SH-SY5Y (cell line): ENCODE data around the gene TANC1.

Experiments used
- GATA2 ChIP-seq: IDR thresholded peaks from 2 replicates; pipeline ENCODE4 v1.6.1; 2011; ENCODE audit warnings: mild to moderate bottlenecking, low read depth, low read length
- GATA3 ChIP-seq: IDR thresholded peaks from 2 replicates; pipeline ENCODE4 v1.6.1; 2011; ENCODE audit warnings: low read depth, mild to moderate bottlenecking, low read length, moderate library complexity

Gene TANC1

DNA sequence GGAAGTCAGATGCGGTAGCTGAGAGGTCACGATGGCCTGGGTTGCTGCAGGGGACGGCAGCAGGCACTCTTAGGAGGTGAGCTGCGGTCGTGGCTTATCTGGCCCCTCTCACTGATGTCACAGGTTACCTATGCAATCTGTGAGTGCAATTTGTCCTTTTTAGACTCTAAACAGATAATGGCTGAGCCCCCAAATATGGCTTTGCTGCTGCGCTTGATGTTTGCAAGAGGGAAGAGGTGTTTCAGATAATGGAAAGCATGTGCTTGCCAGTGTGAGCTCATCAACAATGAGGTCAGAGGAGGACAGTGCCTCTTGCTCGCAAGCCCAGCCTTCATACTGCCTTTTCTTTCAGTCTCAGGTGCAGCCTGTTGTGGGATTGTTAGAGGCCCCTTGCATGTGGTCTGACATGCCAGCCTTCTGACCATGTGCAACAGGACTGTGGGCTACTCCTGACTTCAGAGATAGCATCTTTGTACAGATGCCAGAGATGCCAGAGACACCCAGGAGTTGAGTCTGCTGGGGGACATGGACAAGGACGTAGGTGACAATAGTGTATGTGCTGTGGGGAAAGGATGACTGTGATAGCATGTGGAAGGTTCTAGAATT, 151.3 kb downstream of the TANC1 start:
- TF ChIP-seq GATA3 (peak; percentile 61), GATA2 (peak; percentile 77)

DNA sequence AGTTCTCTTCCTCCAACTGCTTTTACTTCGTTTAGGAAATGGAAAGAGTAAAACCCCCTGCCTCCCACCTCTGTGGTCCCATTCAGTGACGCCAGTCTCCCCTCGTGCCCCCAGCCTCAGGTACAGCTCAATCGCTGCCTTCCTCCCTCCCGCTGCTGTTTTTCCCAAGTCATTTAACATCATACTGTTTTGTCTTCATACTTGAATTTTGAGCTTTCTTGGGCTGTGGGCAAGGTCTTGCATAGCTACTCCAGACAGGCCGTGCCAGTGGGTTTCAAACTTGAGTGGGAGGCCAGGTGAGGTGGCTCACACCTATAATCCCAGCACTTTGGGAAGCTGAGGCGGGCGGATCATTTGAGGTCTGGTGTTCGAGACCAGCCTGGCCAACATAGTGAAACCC, 155.3 kb downstream of the TANC1 start:
- TF ChIP-seq GATA2 (no peak), GATA3 (no peak)

DNA sequence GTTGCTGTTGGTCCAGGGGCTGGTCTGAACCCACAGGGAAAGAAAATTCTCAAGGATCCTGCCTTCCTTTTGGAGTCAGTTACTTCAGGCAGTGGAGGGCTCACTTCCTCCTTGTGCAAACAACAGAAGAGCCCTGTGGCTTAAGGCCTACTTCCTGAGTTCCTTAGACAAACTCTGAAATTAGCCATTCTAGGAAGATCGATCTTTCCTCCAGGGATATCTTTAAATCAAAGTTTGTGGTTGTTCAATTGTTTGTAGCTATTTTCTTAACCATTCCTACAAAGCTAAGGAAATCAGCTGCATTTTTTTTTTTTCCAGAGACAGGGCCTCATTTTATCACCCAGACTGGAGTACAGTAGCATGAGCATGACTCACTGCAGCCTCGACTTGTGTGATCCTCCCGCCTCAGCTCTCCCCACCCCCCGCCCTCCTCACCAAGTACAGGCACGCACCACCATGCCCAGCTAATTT, 156.0 kb downstream of the TANC1 start:
- TF ChIP-seq GATA2 = no peak
- TF ChIP-seq GATA3 = no peak

DNA sequence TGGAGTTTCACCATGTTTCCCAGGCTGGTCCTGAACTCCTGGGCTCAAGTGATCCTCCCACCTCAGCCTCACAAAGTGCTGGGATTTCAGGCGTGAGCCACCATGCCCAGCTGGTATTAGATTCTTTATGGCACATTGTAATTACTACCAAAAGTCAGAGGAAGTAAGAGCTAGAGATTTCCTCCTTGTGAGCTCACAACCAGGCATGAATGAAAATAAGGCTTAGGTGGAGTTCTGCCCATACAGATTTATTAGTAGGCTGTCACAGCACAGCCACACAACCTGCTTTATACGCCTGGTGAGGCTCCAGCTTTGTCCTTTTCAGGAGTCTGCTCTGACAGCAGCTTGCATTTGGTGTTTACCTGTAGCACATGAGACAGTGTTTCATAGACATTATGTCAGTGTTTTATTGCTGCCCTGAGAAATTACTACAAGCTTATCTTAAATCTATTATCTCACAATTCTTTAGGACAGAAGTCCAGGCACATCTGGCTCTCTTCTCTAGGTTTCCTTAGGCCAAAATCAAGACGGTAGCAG, 156.6 kb downstream of the TANC1 start:
- no peak for TF ChIP-seq GATA3
- TF ChIP-seq GATA2 = peak; percentile 41; the same call in 1 of the 2 replicates

DNA sequence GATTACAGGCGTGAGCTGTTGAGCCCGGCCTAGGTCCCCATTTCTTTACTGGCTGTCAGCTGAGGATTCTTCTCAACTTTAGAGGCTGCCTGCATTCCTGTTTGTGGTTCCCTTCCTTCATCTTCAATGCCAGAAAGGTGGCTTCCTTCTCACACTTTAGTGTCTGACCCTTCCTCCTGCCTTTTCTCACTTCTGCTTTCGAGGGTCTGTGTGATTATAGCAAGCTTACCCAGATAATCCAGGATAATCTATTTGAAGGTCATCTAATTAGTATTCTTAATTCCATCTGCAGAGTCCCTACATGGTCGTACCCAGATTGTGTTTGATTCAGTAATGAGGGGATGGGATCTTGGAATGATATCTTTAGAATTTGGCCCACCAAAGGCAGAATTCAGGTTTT, 157.4 kb downstream of the TANC1 start:
- no peak for TF ChIP-seq GATA2

DNA sequence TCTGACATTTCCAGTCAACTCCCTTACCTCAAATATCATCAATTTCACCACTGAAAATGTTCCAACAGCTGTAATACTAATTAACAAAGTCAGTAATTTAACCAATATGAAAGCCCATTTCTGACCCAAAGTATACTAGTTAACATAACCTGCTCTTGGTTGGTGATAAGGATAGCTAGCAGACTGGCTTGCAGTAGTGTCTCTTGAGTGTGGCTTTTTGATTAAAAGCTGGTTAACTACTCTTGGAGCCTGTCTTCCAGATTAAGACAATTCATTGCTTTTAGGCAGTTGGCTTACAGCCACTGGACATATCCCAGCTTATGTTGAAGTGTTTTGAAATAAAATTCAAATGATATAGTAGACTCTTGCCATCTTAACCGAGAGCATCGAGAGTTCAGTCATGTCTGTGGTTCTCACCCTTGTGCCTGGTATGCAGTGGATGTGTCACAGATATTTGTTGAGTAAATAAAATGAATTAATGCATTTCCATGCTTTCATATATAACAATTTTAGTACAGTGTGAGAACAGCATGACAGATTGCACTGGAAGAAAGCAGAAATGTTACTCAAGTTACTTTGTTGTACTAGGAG, 158.1 kb downstream of the TANC1 start:
- TF ChIP-seq GATA2 (no peak), GATA3 (no peak)

DNA sequence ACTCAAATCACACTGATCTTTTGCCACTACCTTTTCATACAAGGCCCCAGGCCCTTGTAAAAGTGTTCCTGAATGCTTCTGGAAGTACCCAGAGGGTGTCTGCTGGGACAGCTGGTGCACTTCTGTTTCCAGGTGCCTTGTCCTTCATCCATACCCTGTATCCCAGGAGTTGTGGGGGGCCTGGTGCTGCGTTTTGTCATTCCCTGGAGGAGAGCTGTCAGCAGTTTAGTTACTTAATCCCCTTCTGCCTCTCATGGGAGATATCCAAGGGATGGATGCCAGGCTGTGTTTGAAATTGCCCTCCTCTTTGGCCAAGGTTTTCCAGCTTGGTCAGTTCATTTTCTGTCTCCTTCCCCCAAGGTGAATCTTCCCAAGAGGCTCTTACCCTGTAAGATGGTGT, 159.8 kb downstream of the TANC1 start:
- TF ChIP-seq GATA3 = no peak
- TF ChIP-seq GATA2 = no peak; the same call in 1 of the 2 replicates

DNA sequence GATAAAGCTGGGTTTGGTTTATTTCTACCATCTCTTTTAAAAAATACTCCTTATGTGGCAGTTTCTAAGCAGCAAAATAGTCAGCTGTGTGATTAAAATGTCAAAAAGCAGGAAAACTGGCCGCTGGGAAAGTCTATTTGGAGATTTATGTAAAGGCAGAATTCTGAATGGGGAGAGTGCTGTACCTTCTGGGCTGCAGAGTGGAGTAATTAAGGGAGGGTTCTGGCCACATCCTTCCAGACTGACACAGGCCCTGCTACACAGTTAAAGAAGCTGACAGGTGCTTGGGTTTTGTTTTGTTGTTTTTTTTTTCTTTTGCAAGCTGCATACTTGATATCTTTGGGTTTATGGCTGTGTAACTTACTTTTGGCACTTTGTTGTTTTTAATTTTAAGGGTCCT, 160.8 kb downstream of the TANC1 start:
- TF ChIP-seq GATA2 (no peak), GATA3 (no peak)

DNA sequence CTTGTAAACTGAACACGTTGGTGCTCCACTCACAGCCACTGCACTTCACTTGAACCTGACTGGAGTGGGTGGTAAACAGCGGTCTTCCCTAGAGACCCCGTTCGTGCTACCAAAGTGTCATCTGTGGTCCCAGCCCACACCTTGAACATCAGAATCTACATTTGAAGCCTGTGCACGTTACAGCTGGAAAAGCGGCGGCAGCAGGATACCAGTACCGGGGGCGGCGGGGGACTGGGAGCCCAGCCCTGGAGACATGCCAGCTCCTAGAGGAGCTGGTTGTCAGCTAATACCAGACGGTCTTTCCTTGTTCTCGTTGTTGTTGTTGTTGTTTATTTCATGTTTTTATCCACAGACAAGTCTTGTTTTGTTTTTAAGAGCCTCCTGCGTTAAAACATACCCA, 161.4 kb downstream of the TANC1 start:
- TF ChIP-seq GATA2 = no peak
- no peak for TF ChIP-seq GATA3

DNA sequence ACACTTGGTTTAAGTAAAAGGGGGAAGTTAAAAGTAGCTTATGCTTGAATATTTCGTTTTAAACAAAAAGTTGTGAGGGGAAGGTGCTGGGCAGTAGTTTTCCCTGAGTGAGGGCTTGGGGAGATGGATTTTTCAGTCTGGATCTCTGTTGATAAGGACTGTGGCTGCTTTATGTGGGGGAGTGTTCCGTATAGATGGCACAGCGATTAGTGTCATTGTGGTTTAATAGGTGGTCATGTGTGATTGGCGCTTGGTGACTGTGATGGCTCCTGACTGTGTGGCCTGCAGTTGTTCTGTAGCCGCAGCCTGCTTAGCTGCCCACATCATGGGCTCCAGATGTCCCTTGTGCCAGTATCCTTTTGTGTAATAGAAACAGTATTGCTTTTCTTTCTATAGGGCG, 161.9 kb downstream of the TANC1 start:
- TF ChIP-seq GATA2 (peak; percentile 97), GATA3 (peak; percentile 91)

DNA sequence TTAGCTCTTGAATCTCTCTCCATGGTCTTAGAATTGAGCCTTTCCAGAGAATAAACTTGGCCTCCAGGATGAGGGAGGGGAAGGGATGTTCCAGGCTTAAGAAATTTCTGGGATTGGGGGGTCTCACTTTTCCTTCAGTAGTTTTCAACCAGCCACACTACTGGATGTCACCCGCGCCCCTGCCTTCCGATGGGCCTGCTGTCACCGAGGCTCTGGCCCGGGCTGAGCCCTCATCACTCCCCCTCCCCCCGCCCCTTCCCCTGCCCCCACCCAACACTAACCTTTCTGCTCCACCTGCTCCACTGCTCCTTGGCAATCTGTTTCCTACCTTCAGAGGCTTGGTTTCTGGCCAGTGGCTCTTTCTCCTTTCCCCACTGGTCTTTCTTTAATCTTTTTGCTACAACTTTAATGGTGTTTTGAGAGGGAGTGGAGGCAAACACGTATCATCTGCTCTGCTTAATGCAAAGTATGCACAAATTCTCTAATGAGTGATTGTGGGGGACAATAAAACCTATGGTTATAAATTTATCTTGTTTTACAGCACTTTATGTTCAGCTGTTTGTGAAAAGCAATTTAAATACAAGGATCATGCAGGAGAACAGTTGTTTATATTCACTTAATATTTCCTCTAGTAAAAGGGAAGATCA, 162.9 kb downstream of the TANC1 start:
- no peak for TF ChIP-seq GATA2
- TF ChIP-seq GATA3 = no peak

DNA sequence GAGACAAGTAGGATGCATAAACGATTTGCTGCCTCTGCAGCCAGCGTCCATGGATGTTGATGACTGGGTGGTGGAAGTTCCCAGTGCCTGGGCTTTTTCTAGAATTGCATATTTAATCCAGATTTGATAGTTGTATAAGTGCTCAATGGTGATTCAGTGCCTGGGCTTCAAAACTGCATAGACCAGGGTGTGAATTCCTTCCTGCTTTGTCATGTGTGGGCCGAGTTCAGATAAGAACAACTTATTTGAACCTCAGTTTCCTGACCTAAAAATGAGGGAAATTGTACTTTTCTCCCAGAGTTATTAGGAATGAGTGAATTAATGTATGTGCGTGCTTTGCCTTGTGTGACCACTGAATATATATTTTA, 163.5 kb downstream of the TANC1 start:
- TF ChIP-seq GATA2 (no peak), GATA3 (no peak)

DNA sequence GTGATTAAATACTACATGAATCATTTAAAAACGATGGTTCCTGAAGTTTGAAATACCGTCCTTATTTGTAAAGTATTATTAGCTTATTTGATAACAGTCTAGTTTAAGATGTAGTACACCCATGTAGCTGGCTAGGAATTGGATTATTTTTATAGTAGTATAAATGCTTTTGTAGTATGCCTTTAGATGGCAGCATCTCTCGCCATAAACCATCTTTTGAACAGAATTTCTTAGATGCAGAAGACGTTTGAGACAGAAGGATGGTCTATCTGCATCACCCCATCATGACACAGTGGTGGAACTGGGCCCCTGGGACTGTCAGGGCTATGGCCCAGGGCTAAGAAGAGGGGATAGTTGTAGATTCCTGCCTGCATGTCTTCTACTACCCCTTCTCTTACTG, 165.4 kb downstream of the TANC1 start:
- TF ChIP-seq GATA2 = no peak
- TF ChIP-seq GATA3 = no peak

DNA sequence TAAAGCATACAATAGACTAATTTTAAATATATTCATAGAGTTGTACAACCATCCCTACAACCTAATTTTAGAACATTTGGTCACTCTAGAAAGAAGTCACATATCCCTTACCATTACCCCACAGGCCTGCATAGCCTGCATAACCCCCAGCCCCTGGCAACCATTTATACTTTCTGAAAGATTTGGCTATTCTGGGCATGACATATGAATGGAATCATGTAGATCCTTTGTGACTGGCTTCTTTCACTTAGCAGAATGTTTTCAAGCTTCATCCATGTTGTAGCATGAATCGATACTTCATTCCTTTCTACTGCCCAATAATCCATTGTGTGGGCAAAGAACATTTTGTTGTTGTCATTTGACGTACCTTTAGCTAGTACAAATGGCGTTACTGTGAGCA, 166.5 kb downstream of the TANC1 start:
- TF ChIP-seq GATA3 (no peak), GATA2 (no peak)

DNA sequence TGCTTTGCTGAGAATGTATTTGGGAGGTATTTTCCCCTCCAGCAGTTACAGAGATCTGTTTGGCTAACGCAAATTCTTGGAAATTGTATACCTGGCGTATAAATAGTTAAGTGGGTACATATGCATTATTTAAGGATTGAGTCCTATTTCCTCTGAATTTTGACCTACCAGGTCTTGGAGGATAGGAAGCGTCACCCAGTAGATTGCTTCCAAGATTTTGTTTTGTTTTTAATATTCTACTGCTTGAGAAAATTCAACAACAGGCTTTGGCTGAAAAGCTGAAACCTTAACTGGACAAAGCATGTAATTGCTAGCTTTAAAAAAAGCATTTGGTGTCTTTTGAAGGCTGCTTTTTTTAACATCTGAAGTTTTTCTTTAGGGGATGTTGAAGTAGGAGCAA, 168.0 kb downstream of the TANC1 start:
- no peak for TF ChIP-seq GATA2
- no peak for TF ChIP-seq GATA3
